Naive thymus-derived CD4-positive, alpha-beta T cell (primary cell): ENCODE results near the gene PTPRG. TPM values are rescaled to one million over a fixed set of nuclear protein-coding genes. Genes with fewer than 3 reads are reported as not detected.

Experiments
- ATAC-seq: fragments of 150-1000 bp; cut with Tn5 transposase; 2 replicates; pipeline ENCODE4 v1.10.0; 2021; ENCODE audit warnings: mild to moderate bottlenecking, moderate library complexity
- CTCF ChIA-PET: fragments of 350-600 bp; sonication (Branson Sonifier 250); formaldehyde crosslinking; loops from one replicate; lab custom pipeline; 2021; ENCODE audit warnings: antibody characterized with exemption; lab: Charles Lee
- POLR2A ChIA-PET: fragments of 350-600 bp; sonication (Branson Sonifier 250); formaldehyde crosslinking; loops from one replicate; lab custom pipeline; 2021; ENCODE audit warnings: antibody characterized with exemption, inconsistent platforms; lab: Charles Lee
- DNase-seq, 9 donors: peaks; one replicate each; pipeline versions ENCODE4 v3.0.0 to v3.0.0-alpha.2; 2020 to 2022; ENCODE audit warnings: mixed read lengths in 1 of 9
- H3K27ac ChIP-seq: one replicate; pipeline ENCODE4 v1.7.0; 2013; ENCODE audit warnings: mild to moderate bottlenecking, low read depth, low read length, moderate library complexity
- H3K27me3 ChIP-seq, 2 donors: one replicate each; pipeline ENCODE4 v1.7.0; 2013; ENCODE audit warnings: low read length in 2 of 2, mild to moderate bottlenecking in 2 of 2, moderate library complexity in 2 of 2; ENCODE audit not compliant: control insufficient read depth in 2 of 2, insufficient read depth in 2 of 2
- H3K36me3 ChIP-seq, 3 experiments: 1 replicate in 2 of 3; 2 replicates in 1 of 3; pipeline ENCODE4 v1.7.0; 2013; ENCODE audit warnings: low read length in 3 of 3, mild to moderate bottlenecking in 3 of 3, moderate library complexity in 1 of 3; ENCODE audit not compliant: insufficient read depth in 3 of 3, control insufficient read depth in 2 of 3
- H3K4me1 ChIP-seq, 2 donors: one replicate each; pipeline ENCODE4 v1.7.0; 2013; ENCODE audit warnings: low read length in 2 of 2, mild to moderate bottlenecking in 2 of 2, moderate library complexity in 1 of 2; ENCODE audit not compliant: control insufficient read depth in 2 of 2, insufficient read depth in 2 of 2
- H3K4me3 ChIP-seq: 2 replicates; pipeline ENCODE4 v1.7.0; 2013; ENCODE audit warnings: mild to moderate bottlenecking, low read length
- H3K9me3 ChIP-seq, 3 experiments: 1 replicate in 2 of 3; 2 replicates in 1 of 3; pipeline ENCODE4 v1.7.0; 2013; ENCODE audit warnings: low read length in 3 of 3; ENCODE audit not compliant: control insufficient read depth in 2 of 3
- H3K27ac Mint-ChIP-seq, 9 donors: one replicate each; pipeline ENCODE4 v1.8.0; 2020 to 2022; ENCODE audit warnings: mixed read lengths in 9 of 9, mild to moderate bottlenecking in 8 of 9, moderate library complexity in 5 of 9, inconsistent platforms in 2 of 9
- H3K27me3 Mint-ChIP-seq, 5 donors: one replicate each; pipeline ENCODE4 v1.8.0; 2021 to 2022; ENCODE audit warnings: mixed read lengths in 5 of 5, mild to moderate bottlenecking in 1 of 5
- H3K36me3 Mint-ChIP-seq, 5 donors: one replicate each; pipeline ENCODE4 v1.8.0; 2020 to 2022; ENCODE audit warnings: mixed read lengths in 5 of 5, mild to moderate bottlenecking in 3 of 5, inconsistent platforms in 1 of 5
- H3K4me1 Mint-ChIP-seq, 7 donors: one replicate each; pipeline ENCODE4 v1.8.0; 2020 to 2022; ENCODE audit warnings: mixed read lengths in 7 of 7, mild to moderate bottlenecking in 3 of 7, inconsistent platforms in 1 of 7
- H3K4me3 Mint-ChIP-seq, 10 donors: one replicate each; pipeline ENCODE4 v1.8.0; 2020 to 2022; ENCODE audit warnings: mild to moderate bottlenecking in 10 of 10, mixed read lengths in 10 of 10, moderate library complexity in 6 of 10, inconsistent platforms in 2 of 10
- H3K9me3 Mint-ChIP-seq, 11 donors: one replicate each; pipeline ENCODE4 v1.8.0; 2020 to 2022; ENCODE audit warnings: mixed read lengths in 11 of 11, mild to moderate bottlenecking in 4 of 11, inconsistent platforms in 1 of 11, moderate library complexity in 1 of 11
- intact Hi-C, 2 donors: fragments of 100-400 bp; cut with micrococcal nuclease; formaldehyde crosslinking; loops; one replicate each; pipeline ENCODE4 v1.15.1; 2023
- polyA plus RNA-seq, 2 donors: library from polyadenylated mRNA; unstranded; fragments of 300-500 nt; fragmentation: Illumina TruSeq; gene quantifications; one replicate each; pipeline ENCODE4 v1.2.3, GENCODE V29; 2021
- total RNA-seq, 6 experiments: library from RNA in 5 of 6; stranded (reverse) in 5 of 6; gene quantifications; 1 replicate in 5 of 6; 2 replicates in 1 of 6; pipeline ENCODE4 v1.2.3 and lab custom pipeline; 2021 to 2026

The PTPRG gene
- total and polyA plus RNA-seq, 7 experiments from 2014 or later: 0.17 to 1.7 TPM; not detected in 5

- Mint-ChIP-seq H3K4me3 (no peak overlapping the region), H3K9me3 (peaks cover 0 to 1% (median 0%) of the 10 kb centered on the region in 11 donors), H3K27ac (no peak overlapping the region), H3K36me3 (no peaks in the 10 kb centered on the region), H3K27me3 (peaks cover 0 to 7% (median 0%) of the 10 kb centered on the region in 5 donors), H3K4me1 (no peaks in the 10 kb centered on the region)
- DNase-seq: no peak
- H3K9me3 ChIP-seq: no peaks in the 10 kb centered on the region
- H3K4me3 ChIP-seq: no peak overlapping the region
- intact Hi-C loops: no loop called here
- no peak for ATAC-seq
- no peaks in the 10 kb centered on the region for H3K36me3 ChIP-seq
- H3K4me1 ChIP-seq: no peaks in the 10 kb centered on the region
- no peaks in the 10 kb centered on the region for H3K27me3 ChIP-seq
- H3K27ac ChIP-seq: no peak overlapping the region
- CTCF ChIA-PET: no interaction called here
- POLR2A ChIA-PET: no interaction called here
Measured at GRCh38 chr3:61680617-61681016, 119.2 kb downstream of the PTPRG start.

- no peaks in the 10 kb centered on the region for H3K27me3 ChIP-seq
- no peaks in the 10 kb centered on the region for H3K4me1 Mint-ChIP-seq
- CTCF ChIA-PET: no interaction called here
- no peak overlapping the region for H3K27ac Mint-ChIP-seq
- no peak overlapping the region for H3K4me3 Mint-ChIP-seq
- intact Hi-C loops: no loop called here
- no peaks in the 10 kb centered on the region for H3K36me3 ChIP-seq
- no peak for ATAC-seq
- H3K36me3 Mint-ChIP-seq: no peaks in the 10 kb centered on the region
- no peaks in the 10 kb centered on the region for H3K4me1 ChIP-seq
- peaks cover 0 to under 1% (median 0%) of the 10 kb centered on the region in 11 donors for H3K9me3 Mint-ChIP-seq
- no peak overlapping the region for H3K27ac ChIP-seq
- no peak for DNase-seq
- no peak overlapping the region for H3K4me3 ChIP-seq
- peaks cover 0 to 7% (median 0%) of the 10 kb centered on the region in 5 donors for H3K27me3 Mint-ChIP-seq
- POLR2A ChIA-PET: no interaction called here
- no peaks in the 10 kb centered on the region for H3K9me3 ChIP-seq
Measured at GRCh38 chr3:61681636-61682035, 120.3 kb downstream of the PTPRG start.

GRCh38 chr3:61682671-61683548 lies 121.5 kb downstream of the PTPRG start:
- ATAC-seq (no peak), DNase-seq (no peak)
- Mint-ChIP-seq H3K27ac (no peak overlapping the region), H3K36me3 (no peaks in the 10 kb centered on the region), H3K9me3 (no peaks in the 10 kb centered on the region), H3K27me3 (peaks cover 0 to 7% (median 0%) of the 10 kb centered on the region in 5 donors), H3K4me3 (no peak overlapping the region), H3K4me1 (no peaks in the 10 kb centered on the region)
- CTCF ChIA-PET: no interaction called here
- Histone ChIP-seq H3K4me1 (no peaks in the 10 kb centered on the region), H3K36me3 (no peaks in the 10 kb centered on the region), H3K4me3 (no peak overlapping the region), H3K27ac (no peak overlapping the region), H3K9me3 (no peaks in the 10 kb centered on the region), H3K27me3 (no peaks in the 10 kb centered on the region)
- intact Hi-C loops: no loop called here
- POLR2A ChIA-PET: no interaction called here

- ATAC-seq: no peak
- H3K27me3 Mint-ChIP-seq: peaks cover 0 to 7% (median 0%) of the 10 kb centered on the region in 5 donors
- H3K36me3 Mint-ChIP-seq: no peaks in the 10 kb centered on the region
- Histone ChIP-seq H3K4me3 (no peak overlapping the region), H3K9me3 (no peaks in the 10 kb centered on the region), H3K4me1 (no peaks in the 10 kb centered on the region), H3K27ac (no peak overlapping the region), H3K27me3 (no peaks in the 10 kb centered on the region), H3K36me3 (no peaks in the 10 kb centered on the region)
- no peaks in the 10 kb centered on the region for H3K4me1 Mint-ChIP-seq
- ChIA-PET CTCF (no interaction called here), POLR2A (no interaction called here)
- H3K27ac Mint-ChIP-seq: no peak overlapping the region
- intact Hi-C loops: no loop called here
- no peaks in the 10 kb centered on the region for H3K9me3 Mint-ChIP-seq
- no peak for DNase-seq
- H3K4me3 Mint-ChIP-seq: no peak overlapping the region
Measured at GRCh38 chr3:61683549-61684236, 122.3 kb downstream of the PTPRG start.

- H3K27me3 Mint-ChIP-seq: peaks cover 0 to 7% (median 0%) of the 10 kb centered on the region in 5 donors
- no peaks in the 10 kb centered on the region for H3K36me3 Mint-ChIP-seq
- H3K4me1 Mint-ChIP-seq: no peaks in the 10 kb centered on the region
- no peaks in the 10 kb centered on the region for H3K9me3 Mint-ChIP-seq
- Histone ChIP-seq H3K4me3 (no peak overlapping the region), H3K27me3 (no peaks in the 10 kb centered on the region), H3K36me3 (no peaks in the 10 kb centered on the region), H3K27ac (no peak overlapping the region), H3K4me1 (no peaks in the 10 kb centered on the region), H3K9me3 (no peaks in the 10 kb centered on the region)
- ChIA-PET POLR2A (no interaction called here), CTCF (no interaction called here)
- no peak overlapping the region for H3K27ac Mint-ChIP-seq
- intact Hi-C loops: no loop called here
- no peak overlapping the region for H3K4me3 Mint-ChIP-seq
- ATAC-seq (no peak), DNase-seq (no peak)
Measured at GRCh38 chr3:61684386-61684785, 123.0 kb downstream of the PTPRG start.

GRCh38 chr3:61685755-61686154 lies 124.4 kb downstream of the PTPRG start:
- ChIA-PET POLR2A (no interaction called here), CTCF (no interaction called here)
- Mint-ChIP-seq H3K4me1 (no peaks in the 10 kb centered on the region), H3K9me3 (no peaks in the 10 kb centered on the region), H3K36me3 (no peaks in the 10 kb centered on the region), H3K27ac (no peak overlapping the region), H3K27me3 (no peaks in the 10 kb centered on the region), H3K4me3 (no peak overlapping the region)
- ATAC-seq: no peak
- Histone ChIP-seq H3K27ac (no peak overlapping the region), H3K9me3 (no peaks in the 10 kb centered on the region), H3K27me3 (no peaks in the 10 kb centered on the region), H3K4me1 (no peaks in the 10 kb centered on the region), H3K36me3 (no peaks in the 10 kb centered on the region), H3K4me3 (no peak overlapping the region)
- intact Hi-C loops: no loop called here
- no peak for DNase-seq
